HG03095 (cell line): Measurements from ENCODE around the gene PARD3.

Experiments
- ATAC-seq: cut with Tn5 transposase; IDR thresholded peaks from one replicate; pipeline ENCODE4 v1.9.1; 2021; ENCODE audit warnings: moderate library complexity; ENCODE audit not compliant: unreplicated experiment

The PARD3 gene

GRCh38 chr10:34698248-34698831 lies 116.8 kb downstream of the PARD3 start:
- ATAC-seq, result no peak

GRCh38 chr10:34697351-34698247 lies 117.5 kb downstream of the PARD3 start:
- no peak for ATAC-seq

GRCh38 chr10:34696423-34696822 lies 118.7 kb downstream of the PARD3 start:
- no peak for ATAC-seq

- ATAC-seq, result no peak
Observed at GRCh38 chr10:34690383-34691049, 124.6 kb downstream of the PARD3 start.

- ATAC-seq, result no peak
Observed at GRCh38 chr10:34689053-34689452, 126.0 kb downstream of the PARD3 start.

GRCh38 chr10:34687434-34688210 lies 127.5 kb downstream of the PARD3 start:
- ATAC-seq, result no peak

GRCh38 chr10:34682580-34682979 lies 132.5 kb downstream of the PARD3 start:
- ATAC-seq, result no peak

GRCh38 chr10:34681933-34682332 lies 133.2 kb downstream of the PARD3 start:
- ATAC-seq, result no peak

GRCh38 chr10:34679177-34679576 lies 135.9 kb downstream of the PARD3 start:
- ATAC-seq, result no peak

GRCh38 chr10:34677591-34677990 lies 137.5 kb downstream of the PARD3 start:
- no peak for ATAC-seq

GRCh38 chr10:34677132-34677531 lies 138.0 kb downstream of the PARD3 start:
- no peak for ATAC-seq

- no peak for ATAC-seq
Observed at GRCh38 chr10:34674176-34674575, 140.9 kb downstream of the PARD3 start.

- no peak for ATAC-seq
Observed at GRCh38 chr10:34670081-34670480, 145.0 kb downstream of the PARD3 start.

- ATAC-seq, result no peak
Observed at GRCh38 chr10:34669079-34669478, 146.0 kb downstream of the PARD3 start.

GRCh38 chr10:34667177-34667576 lies 147.9 kb downstream of the PARD3 start:
- no peak for ATAC-seq

- peak; percentile 70 for ATAC-seq
Observed at GRCh38 chr10:34666008-34666704, 148.9 kb downstream of the PARD3 start.

GRCh38 chr10:34664706-34665105 lies 150.4 kb downstream of the PARD3 start:
- ATAC-seq, result no peak

GRCh38 chr10:34661580-34661979 lies 153.5 kb downstream of the PARD3 start:
- ATAC-seq, result no peak

- no peak for ATAC-seq
Observed at GRCh38 chr10:34658934-34659333, 156.2 kb downstream of the PARD3 start.

GRCh38 chr10:34656661-34657060 lies 158.4 kb downstream of the PARD3 start:
- ATAC-seq, result no peak
